GM19328 (cell line): ENCODE results near the gene DLX1.
"Not testable (repeated sequence)": the region's sequence is repeated elsewhere in the genome, so short reads cannot be mapped to it uniquely, and the experiment has no call there.

Experiments
- ATAC-seq: cut with Tn5 transposase; IDR thresholded peaks from one replicate; pipeline ENCODE4 v1.9.1; 2021; ENCODE audit warnings: mild to moderate bottlenecking, moderate library complexity; ENCODE audit not compliant: unreplicated experiment

DLX1 gene

GRCh38 chr2:172085460-172086159 is at the start of gene DLX1:
Gene DLX1 (plus strand): TSS chr2:172085507. CDS start chr2:172085678, 171 bp downstream.
- ATAC-seq = no peak

- ATAC-seq = no peak
These were observed 47.2 kb upstream of the DLX1 start for GRCh38 chr2:172038121-172038520.

- ATAC-seq = no peak
These were observed 46.7 kb upstream of the DLX1 start for GRCh38 chr2:172038604-172039003.

GRCh38 chr2:172039011-172039704 is 46.1 kb upstream of the DLX1 start:
- ATAC-seq = no peak

GRCh38 chr2:172040311-172040710 is 45.0 kb upstream of the DLX1 start:
- ATAC-seq = no peak

GRCh38 chr2:172046080-172046678 is 39.1 kb upstream of the DLX1 start:
- no peak for ATAC-seq

- no peak for ATAC-seq
These were observed 38.3 kb upstream of the DLX1 start for GRCh38 chr2:172046866-172047565.

- no peak for ATAC-seq
These were observed 37.5 kb upstream of the DLX1 start for GRCh38 chr2:172047566-172048507.

- no peak for ATAC-seq
These were observed 36.5 kb upstream of the DLX1 start for GRCh38 chr2:172048508-172049503.

- ATAC-seq = no peak
These were observed 35.7 kb upstream of the DLX1 start for GRCh38 chr2:172049567-172050120.

- no peak for ATAC-seq
These were observed 34.7 kb upstream of the DLX1 start for GRCh38 chr2:172050479-172051125.

GRCh38 chr2:172052000-172052983 is 33.0 kb upstream of the DLX1 start:
- ATAC-seq = no peak

GRCh38 chr2:172053486-172053885 is 31.8 kb upstream of the DLX1 start:
- ATAC-seq = no peak

GRCh38 chr2:172056293-172056692 is 29.0 kb upstream of the DLX1 start:
- no peak for ATAC-seq

GRCh38 chr2:172058660-172059059 is 26.6 kb upstream of the DLX1 start:
- ATAC-seq = no peak

- ATAC-seq = not testable (repeated sequence)
These were observed 25.2 kb upstream of the DLX1 start for GRCh38 chr2:172060118-172060517.

GRCh38 chr2:172062402-172063004 is 22.8 kb upstream of the DLX1 start:
- ATAC-seq = no peak
